ENCODE data around the gene KDM2B. TPM values are rescaled to one million over a fixed set of nuclear protein-coding genes. Genes with fewer than 3 reads are reported as not detected.

The KDM2B gene
- total and polyA plus RNA-seq, 10 of the 15 experiments (the other 5 are each of a cell fraction or from before 2014, with no cell fraction given): 13.6 to 124 (median 40.4) TPM

- TF ChIP-seq SREBF2 (IDR thresholded peaks at IDR 0.05; ENCODE audit: low read length) (no peak), RAD21 (IDR thresholded peaks at IDR 0.05; ENCODE audit: insufficient read depth, low read depth, low read length) (peak; percentile 28; the same call in 1 of the 2 replicates), CREB1 (IDR thresholded peaks at IDR 0.05; ENCODE audit: low read depth) (0 out of 2 replicates have a peak, but pooled peaks have one; percentile 10), RELA (IDR thresholded peaks at IDR 0.05; ENCODE audit: borderline replicate concordance, partially characterized antibody) (peak; percentile 71), CREM (IDR thresholded peaks at IDR 0.05; ENCODE audit: low read depth) (no peak), BCL11A (IDR thresholded peaks at IDR 0.05; ENCODE audit: low read depth, low read length) (no peak), BHLHE40 (IDR thresholded peaks at IDR 0.05; ENCODE audit: borderline replicate concordance in 1 of 2, low read depth in 2 of 2, low read length in 1 of 2) (0 out of 4 replicates have a peak, but pooled peaks have one; percentile 4 to 15), SMARCA5 (IDR thresholded peaks at IDR 0.05) (0 out of 2 replicates have a peak, but pooled peaks have one; percentile 8), EGR1 (IDR thresholded peaks at IDR 0.05; ENCODE audit: borderline replicate concordance in 1 of 2, low read depth in 2 of 2, low read length in 2 of 2) (peak in 1 of 2 experiments; percentile 15; a peak in 1 of 3 replicates), PML (IDR thresholded peaks at IDR 0.05; ENCODE audit: low read length) (0 out of 2 replicates have a peak, but pooled peaks have one; percentile 32), ZNF217 (IDR thresholded peaks at IDR 0.05) (peak; percentile 9; the same call in 1 of the 2 replicates), IKZF2 (IDR thresholded peaks at IDR 0.05) (peak; percentile 46 to 58; a peak in 1 of 4 replicates), MTA2 (IDR thresholded peaks at IDR 0.05; ENCODE audit: low read depth) (0 out of 2 replicates have a peak, but pooled peaks have one; percentile 30), POLR2AphosphoS2 (IDR thresholded peaks at IDR 0.05; ENCODE audit: low read depth, low read length) (0 out of 2 replicates have a peak, but pooled peaks have one; percentile 4)
These were observed 46.2 kb upstream of the KDM2B start (continued) for GRCh38 chr12:121626853-121627640.

Measured in GM12878 (cell line).